SK-N-SH treated with all-trans-retinoic acid at 6 μM for 48 hours (cell line): ENCODE data around the gene B3GLCT.

Source experiments
- ATAC-seq: fragments of 200-7000 bp; cut with Tn5 transposase; 3 replicates; pipeline ENCODE4 v1.9.1; 2020; ENCODE audit warnings: mild to moderate bottlenecking, moderate library complexity
- ARNTL ChIP-seq: fragments of 450-650 bp; formaldehyde crosslinking; IDR thresholded peaks from 2 replicates; pipeline ENCODE4 v1.5.0; 2020; ENCODE audit warnings: low read depth, mild to moderate bottlenecking, moderate library complexity, borderline replicate concordance
- BACH2 ChIP-seq: fragments of 250-450 bp; sonication (Bioruptor Pico); IDR thresholded peaks from 2 replicates; pipeline ENCODE4 v1.9.0; 2021; ENCODE audit warnings: mild to moderate bottlenecking, borderline replicate concordance
- CREB5 ChIP-seq: fragments of 250-450 bp; sonication (Bioruptor Pico); IDR thresholded peaks from 2 replicates; pipeline ENCODE4 v1.5.1; 2020; ENCODE audit warnings: low read depth, mild to moderate bottlenecking, moderate library complexity
- CSRNP3 ChIP-seq: fragments of 250-450 bp; sonication (Bioruptor Pico); IDR thresholded peaks from 2 replicates; pipeline ENCODE4 v1.5.1; 2021; ENCODE audit warnings: mild to moderate bottlenecking, moderate library complexity
- ESRRG ChIP-seq: fragments of 250-450 bp; sonication (Bioruptor Pico); IDR thresholded peaks from 2 replicates; pipeline ENCODE4 v1.6.1; 2021; ENCODE audit warnings: mild to moderate bottlenecking
- GLIS3 ChIP-seq: fragments of 250-450 bp; sonication (Bioruptor Pico); IDR thresholded peaks from 2 replicates; pipeline ENCODE4 v1.5.0; 2020; ENCODE audit warnings: mild to moderate bottlenecking, moderate library complexity
- ISL1 ChIP-seq: fragments of 250-450 bp; sonication (Bioruptor Pico); IDR thresholded peaks from 2 replicates; pipeline ENCODE4 v2.1.2; 2022; ENCODE audit warnings: mild to moderate bottlenecking, moderate library complexity
- OSR1 ChIP-seq: fragments of 250-450 bp; sonication (Bioruptor Pico); IDR thresholded peaks from 2 replicates; pipeline ENCODE4 v1.8.0; 2022; ENCODE audit warnings: moderate library complexity, mild to moderate bottlenecking, inconsistent platforms
- PATZ1 ChIP-seq: fragments of 250-450 bp; sonication (Bioruptor Pico); IDR thresholded peaks from 2 replicates; pipeline ENCODE4 v1.8.0; 2020; ENCODE audit warnings: mild to moderate bottlenecking, moderate library complexity, borderline replicate concordance
- POU6F1 ChIP-seq: fragments of 250-450 bp; sonication (Bioruptor Pico); IDR thresholded peaks from 2 replicates; pipeline ENCODE4 v1.8.0; 2021; ENCODE audit warnings: low read depth, mild to moderate bottlenecking, moderate library complexity, borderline replicate concordance
- PPARA ChIP-seq: fragments of 250-450 bp; sonication (Bioruptor Pico); IDR thresholded peaks from 2 replicates; pipeline ENCODE4 v1.5.0; 2020; ENCODE audit warnings: mild to moderate bottlenecking, borderline replicate concordance
- RARB ChIP-seq: fragments of 250-450 bp; sonication (Bioruptor Pico); IDR thresholded peaks from 2 replicates; pipeline ENCODE4 v1.8.0; 2021; ENCODE audit warnings: mild to moderate bottlenecking, moderate library complexity
- TCF4 ChIP-seq: fragments of 250-450 bp; sonication (Bioruptor Pico); IDR thresholded peaks from 2 replicates; pipeline ENCODE4 v1.8.0; 2021; ENCODE audit warnings: mild to moderate bottlenecking, moderate library complexity, borderline replicate concordance
- TOX ChIP-seq: fragments of 250-450 bp; sonication (Bioruptor Pico); IDR thresholded peaks from 2 replicates; pipeline ENCODE4 v1.8.0; 2021; ENCODE audit warnings: mild to moderate bottlenecking, moderate library complexity, borderline replicate concordance
- TSHZ2 ChIP-seq: fragments of 250-450 bp; sonication (Bioruptor Pico); IDR thresholded peaks from 2 replicates; pipeline ENCODE4 v1.5.0; 2020; ENCODE audit warnings: mild to moderate bottlenecking, moderate library complexity
- ZFP3 ChIP-seq: fragments of 250-450 bp; sonication (Bioruptor Pico); IDR thresholded peaks from 2 replicates; pipeline ENCODE4 v1.5.0; 2020; ENCODE audit warnings: mild to moderate bottlenecking, moderate library complexity
- ZFP30 ChIP-seq: fragments of 450-650 bp; formaldehyde crosslinking; IDR thresholded peaks from 2 replicates; pipeline ENCODE4 v1.5.0; 2022; ENCODE audit warnings: mild to moderate bottlenecking, moderate library complexity
- ZNF565 ChIP-seq: fragments of 450-650 bp; formaldehyde crosslinking; conservative IDR thresholded peaks from 2 replicates; pipeline ENCODE4 v1.5.0; 2020; ENCODE audit warnings: low read depth, mild to moderate bottlenecking, moderate library complexity
- ZNF70 ChIP-seq: fragments of 450-650 bp; formaldehyde crosslinking; IDR thresholded peaks from 2 replicates; pipeline ENCODE4 v1.5.0; 2020; ENCODE audit warnings: mild to moderate bottlenecking, moderate library complexity
- ZNF8 ChIP-seq: fragments of 450-650 bp; formaldehyde crosslinking; IDR thresholded peaks from 2 replicates; pipeline ENCODE4 v1.5.0; 2020; ENCODE audit warnings: mild to moderate bottlenecking, moderate library complexity

Gene B3GLCT

GRCh38 chr13:31320946-31321345 lies 121.2 kb downstream of the B3GLCT start:
- TF ChIP-seq ZNF8 (CRISPR knock-in tag) (no peak), CSRNP3 (CRISPR knock-in tag) (no peak), POU6F1 (no peak), BACH2 (CRISPR knock-in tag) (no peak), TSHZ2 (CRISPR knock-in tag) (no peak), ARNTL (no peak), OSR1 (no peak), ZFP3 (CRISPR knock-in tag) (no peak), PPARA (CRISPR knock-in tag) (no peak), PATZ1 (CRISPR knock-in tag) (no peak), CREB5 (CRISPR knock-in tag) (no peak), GLIS3 (no peak), RARB (no peak), ISL1 (CRISPR knock-in tag) (no peak), ZNF70 (CRISPR knock-in tag) (no peak), TCF4 (CRISPR knock-in tag) (no peak), TOX (CRISPR knock-in tag) (no peak), ZNF565 (CRISPR knock-in tag) (no peak), ESRRG (no peak)
- ATAC-seq, result no peak

GRCh38 chr13:31321457-31321856 lies 121.7 kb downstream of the B3GLCT start:
- no peak for ATAC-seq
- TF ChIP-seq ISL1 (CRISPR knock-in tag) (no peak), GLIS3 (no peak), CREB5 (CRISPR knock-in tag) (no peak), PATZ1 (CRISPR knock-in tag) (no peak), POU6F1 (no peak), ZFP30 (CRISPR knock-in tag) (no peak), TCF4 (CRISPR knock-in tag) (no peak), ZNF8 (CRISPR knock-in tag) (no peak), TSHZ2 (CRISPR knock-in tag) (no peak), CSRNP3 (CRISPR knock-in tag) (no peak)
- TF ChIP-seq, all 23 proteins: peak for 0
